SK-N-SH (cell line): ENCODE measurements around the gene GART.

Source experiments
- CTCF ChIP-seq: fragments of 200-600 bp; sonication (generic); IDR thresholded peaks from 2 replicates; pipeline ENCODE4 v1.6.1; 2017; ENCODE audit warnings: antibody characterized with exemption, mild to moderate bottlenecking, moderate library complexity
- GABPA ChIP-seq: IDR thresholded peaks from 2 replicates; pipeline ENCODE4 v1.4.0; 2012; ENCODE audit warnings: low read depth, mild to moderate bottlenecking
- GATA2 ChIP-seq: sonication (generic); formaldehyde crosslinking; IDR thresholded peaks from 2 replicates; pipeline ENCODE4 v1.5.0; 2020; ENCODE audit warnings: mild to moderate bottlenecking, missing genetic modification reagents
- MAX ChIP-seq: IDR thresholded peaks from 2 replicates; pipeline ENCODE4 v1.4.0; 2012; ENCODE audit warnings: low read depth
- NRF1 ChIP-seq: IDR thresholded peaks from 2 replicates; pipeline ENCODE4 v1.6.1; 2012; ENCODE audit warnings: low read depth, mild to moderate bottlenecking, low read length
- RCOR1 ChIP-seq: fragments of 150-350 bp; IDR thresholded peaks from 2 replicates; pipeline ENCODE4 v1.6.1; 2017; ENCODE audit warnings: antibody characterized with exemption, low read length
- REST ChIP-seq: IDR thresholded peaks from 2 replicates; pipeline ENCODE4 v1.6.1; 2012; ENCODE audit warnings: mild to moderate bottlenecking, low read depth, low read length, moderate library complexity
- USF2 ChIP-seq: fragments of 150-350 bp; IDR thresholded peaks from 2 replicates; pipeline ENCODE4 v1.6.1; 2017; ENCODE audit warnings: antibody characterized with exemption, low read length, low read depth, borderline replicate concordance
- YY1 ChIP-seq: IDR thresholded peaks from 2 replicates; pipeline ENCODE4 v1.4.0; 2012; ENCODE audit warnings: low read depth, mild to moderate bottlenecking

GRCh38 chr21:33551664-33552063 is 9.7 kb upstream of the GART start:
- TF ChIP-seq NRF1 (no peak), MAX (no peak), RCOR1 (no peak), CTCF (no peak), REST (no peak), USF2 (no peak), GATA2 (no peak), GABPA (no peak), YY1 (no peak)
